Nephron progenitor cell (in vitro differentiated cells): ENCODE measurements around the gene NDUFS3.

Source experiments
- DNase-seq: peaks from one replicate; pipeline ENCODE4 v3.0.0; 2021
- H3K27ac Mint-ChIP-seq: 2 replicates; pipeline ENCODE4 v1.8.0; 2021; ENCODE audit warnings: mild to moderate bottlenecking, moderate library complexity, mixed read lengths
- H3K27me3 Mint-ChIP-seq: 2 replicates; pipeline ENCODE4 v1.8.0; 2021; ENCODE audit warnings: mild to moderate bottlenecking, low read depth, mixed read lengths; ENCODE audit not compliant: poor library complexity
- H3K36me3 Mint-ChIP-seq: 2 replicates; pipeline ENCODE4 v1.8.0; 2021; ENCODE audit warnings: low read depth, mixed read lengths
- H3K4me1 Mint-ChIP-seq: 2 replicates; pipeline ENCODE4 v1.8.0; 2021; ENCODE audit warnings: mixed read lengths
- H3K4me3 Mint-ChIP-seq: 2 replicates; pipeline ENCODE4 v1.8.0; 2021; ENCODE audit warnings: mild to moderate bottlenecking, moderate library complexity, mixed read lengths
- H3K9me3 Mint-ChIP-seq: 2 replicates; pipeline ENCODE4 v1.8.0; 2021; ENCODE audit warnings: mild to moderate bottlenecking, moderate library complexity, mixed read lengths
- TF ChIP-seq, protein P1 (sequence below): fragments of 200-600 bp; sonication (generic); IDR thresholded peaks from 2 replicates; pipeline ENCODE4 v1.5.0; 2021; ENCODE audit warnings: antibody characterized with exemption

The NDUFS3 gene

DNA sequence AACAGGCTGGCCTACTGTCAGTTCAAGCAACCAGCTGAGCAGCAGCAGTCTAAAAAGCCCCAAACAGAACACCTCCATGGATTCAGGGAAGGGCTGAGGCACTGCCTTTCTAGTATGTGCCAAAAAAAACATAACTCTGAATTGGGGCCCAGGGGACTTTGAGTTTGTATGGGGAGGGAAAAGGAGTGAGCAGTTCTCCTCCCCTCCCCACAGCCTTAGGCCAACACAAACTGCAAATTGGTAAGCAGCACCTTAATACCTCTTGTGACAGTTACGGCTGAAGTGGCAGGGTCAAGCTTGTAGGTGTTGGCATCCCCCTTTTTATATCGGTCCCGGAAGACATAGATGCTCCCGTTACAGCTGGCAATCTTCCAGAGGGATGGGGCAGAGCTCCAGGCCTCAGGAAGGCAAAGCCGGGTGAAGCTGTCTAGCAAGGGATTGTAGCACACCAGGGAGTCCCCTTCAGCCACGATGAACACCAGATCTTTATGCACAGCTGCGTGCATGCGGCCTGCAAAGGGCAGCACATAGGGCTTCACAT, 6.1 kb upstream of the NDUFS3 start:
- TF ChIP-seq, protein P1, sequence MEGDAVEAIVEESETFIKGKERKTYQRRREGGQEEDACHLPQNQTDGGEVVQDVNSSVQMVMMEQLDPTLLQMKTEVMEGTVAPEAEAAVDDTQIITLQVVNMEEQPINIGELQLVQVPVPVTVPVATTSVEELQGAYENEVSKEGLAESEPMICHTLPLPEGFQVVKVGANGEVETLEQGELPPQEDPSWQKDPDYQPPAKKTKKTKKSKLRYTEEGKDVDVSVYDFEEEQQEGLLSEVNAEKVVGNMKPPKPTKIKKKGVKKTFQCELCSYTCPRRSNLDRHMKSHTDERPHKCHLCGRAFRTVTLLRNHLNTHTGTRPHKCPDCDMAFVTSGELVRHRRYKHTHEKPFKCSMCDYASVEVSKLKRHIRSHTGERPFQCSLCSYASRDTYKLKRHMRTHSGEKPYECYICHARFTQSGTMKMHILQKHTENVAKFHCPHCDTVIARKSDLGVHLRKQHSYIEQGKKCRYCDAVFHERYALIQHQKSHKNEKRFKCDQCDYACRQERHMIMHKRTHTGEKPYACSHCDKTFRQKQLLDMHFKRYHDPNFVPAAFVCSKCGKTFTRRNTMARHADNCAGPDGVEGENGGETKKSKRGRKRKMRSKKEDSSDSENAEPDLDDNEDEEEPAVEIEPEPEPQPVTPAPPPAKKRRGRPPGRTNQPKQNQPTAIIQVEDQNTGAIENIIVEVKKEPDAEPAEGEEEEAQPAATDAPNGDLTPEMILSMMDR = no peak
- H3K9me3 Mint-ChIP-seq = no peaks in the 10 kb centered on the region
- H3K27ac Mint-ChIP-seq = peak overlapping the region; percentile 73
- H3K4me1 Mint-ChIP-seq = peaks cover 10% of the 10 kb centered on the region
- H3K4me3 Mint-ChIP-seq = no peak overlapping the region
- H3K27me3 Mint-ChIP-seq = no peaks in the 10 kb centered on the region
- no peak for DNase-seq
- peaks cover 60% of the 10 kb centered on the region for H3K36me3 Mint-ChIP-seq

DNA sequence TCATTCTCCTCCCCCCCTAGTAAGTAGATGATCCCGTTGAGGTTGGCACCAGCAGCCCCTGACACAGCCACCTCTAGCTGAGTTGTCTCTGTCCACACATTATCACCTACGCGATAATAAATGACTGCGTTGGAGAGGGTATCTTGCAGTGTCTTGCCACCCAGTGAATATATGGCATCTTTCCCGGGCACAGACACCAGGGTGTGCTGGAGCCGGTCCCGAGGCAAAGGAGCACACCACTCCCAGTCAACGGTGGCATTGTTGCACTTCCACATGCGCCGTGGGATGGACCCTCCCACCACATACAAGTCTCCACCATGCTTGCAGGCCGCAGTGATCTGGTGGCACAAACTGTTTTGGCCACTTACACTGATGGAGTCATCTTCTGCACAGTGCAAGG, 5.6 kb upstream of the NDUFS3 start:
- TF ChIP-seq, protein P1 = no peak
- H3K27me3 Mint-ChIP-seq = no peaks in the 10 kb centered on the region
- H3K4me1 Mint-ChIP-seq = peaks cover 16% of the 10 kb centered on the region
- H3K4me3 Mint-ChIP-seq = no peak overlapping the region
- no peak for DNase-seq
- no peak overlapping the region for H3K27ac Mint-ChIP-seq
- H3K9me3 Mint-ChIP-seq = no peaks in the 10 kb centered on the region
- peaks cover 60% of the 10 kb centered on the region for H3K36me3 Mint-ChIP-seq

DNA sequence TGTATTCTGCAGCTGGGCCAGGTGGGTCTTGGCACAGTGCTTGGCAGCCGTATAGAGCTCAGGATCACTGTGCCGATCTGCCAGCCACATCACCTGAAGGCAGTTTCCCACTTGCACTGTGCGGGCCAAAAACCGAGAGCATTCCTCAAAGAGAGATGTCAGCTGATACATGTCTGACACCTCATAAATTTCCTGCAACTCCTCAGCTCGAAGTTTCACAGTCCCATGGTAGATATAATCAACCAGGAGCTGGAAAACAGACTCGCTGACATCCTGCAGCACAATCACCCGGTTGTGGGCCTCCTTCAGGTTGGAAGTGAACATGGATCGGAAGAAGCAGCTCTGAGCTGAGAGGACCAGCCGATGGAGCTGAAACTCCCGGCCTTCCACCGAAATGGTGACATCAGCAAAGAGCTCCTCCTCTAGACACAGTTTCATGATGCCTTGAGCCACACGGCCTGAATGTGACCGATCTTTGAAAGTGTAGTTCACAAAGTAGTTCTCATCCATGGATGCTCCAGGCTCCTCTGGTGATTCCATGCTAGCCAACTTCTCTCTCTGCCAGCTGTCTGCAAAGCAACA, 1.3 kb upstream of the NDUFS3 start:
- H3K4me1 Mint-ChIP-seq = peaks cover 43% of the 10 kb centered on the region
- TF ChIP-seq, protein P1 = no peak
- H3K36me3 Mint-ChIP-seq = peaks cover 62% of the 10 kb centered on the region
- DNase-seq = no peak
- H3K27ac Mint-ChIP-seq = peak overlapping the region; percentile 100
- H3K27me3 Mint-ChIP-seq = no peaks in the 10 kb centered on the region
- H3K4me3 Mint-ChIP-seq = peak overlapping the region; percentile 98
- no peaks in the 10 kb centered on the region for H3K9me3 Mint-ChIP-seq

DNA sequence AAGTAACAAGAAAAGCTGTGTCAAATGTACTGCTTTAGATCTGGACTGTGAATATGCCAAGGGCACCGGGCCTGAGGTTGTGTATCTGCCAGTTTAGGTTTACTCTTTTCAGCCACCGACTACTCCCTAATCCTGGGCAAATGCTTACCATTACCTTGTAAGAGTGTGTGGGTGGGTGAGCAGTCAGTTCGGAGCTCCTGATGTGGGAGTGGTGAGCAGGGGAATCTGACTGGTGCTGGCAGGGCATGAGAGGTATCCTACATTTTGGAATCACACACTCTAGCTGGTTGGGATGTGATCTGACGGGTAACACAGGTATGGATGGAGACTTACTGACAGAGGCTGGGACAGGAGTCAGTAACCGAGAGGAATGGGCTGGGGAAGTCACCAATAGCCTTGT, 5.0 kb downstream of the NDUFS3 start:
- Mint-ChIP-seq H3K9me3 (no peaks in the 10 kb centered on the region), H3K36me3 (peaks cover 50% of the 10 kb centered on the region), H3K4me3 (no peak overlapping the region), H3K27ac (peak overlapping the region; percentile 89), H3K27me3 (peaks cover 2% of the 10 kb centered on the region), H3K4me1 (peaks cover 41% of the 10 kb centered on the region)
- TF ChIP-seq, protein P1 = no peak
- no peak for DNase-seq

DNA sequence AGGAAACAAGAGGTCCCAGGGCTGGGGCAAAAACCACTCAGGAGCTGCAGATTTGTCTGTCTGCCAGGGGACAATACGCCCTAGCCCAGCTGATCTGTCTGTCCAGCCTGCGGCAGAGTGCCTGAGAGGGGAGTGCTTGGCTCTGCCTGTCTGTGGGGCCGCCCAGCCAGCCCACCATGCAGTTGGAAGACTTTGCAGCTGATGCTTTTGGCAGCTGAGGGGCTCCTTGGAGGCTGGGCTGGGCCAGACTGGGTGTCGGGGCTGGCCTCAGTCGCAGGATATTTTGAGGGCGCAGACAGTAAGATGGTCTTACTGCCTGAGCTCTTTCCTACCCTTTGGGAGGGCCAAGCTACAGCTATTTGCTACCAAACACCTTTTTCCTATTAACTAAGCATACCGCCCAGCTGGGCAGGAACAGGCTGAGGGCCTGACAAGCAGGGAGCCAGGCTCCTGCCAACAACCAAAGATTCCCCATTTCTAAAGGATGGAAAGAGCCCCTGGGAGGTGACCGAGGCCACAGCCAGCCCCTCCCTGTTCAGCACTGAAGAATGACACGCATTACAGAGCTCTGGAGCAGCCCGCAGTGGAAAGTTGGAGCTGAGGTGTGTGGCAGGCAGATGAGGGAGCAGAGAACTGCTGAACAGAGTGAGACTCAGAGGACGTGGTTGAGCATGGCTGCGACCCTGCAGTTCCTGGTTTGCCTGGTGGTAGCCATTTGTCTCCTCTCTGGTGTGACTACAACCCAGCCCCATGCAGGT, 7.4 kb downstream of the NDUFS3 start, which contains the start of gene FAM180B:
Gene FAM180B (plus strand): TSS at position 581 of the 758 bp plus-strand sequence. CDS start 91 bp downstream, at position 672.
- peaks cover 28% of the 10 kb centered on the region for H3K4me1 Mint-ChIP-seq
- peaks cover 3% of the 10 kb centered on the region for H3K27me3 Mint-ChIP-seq
- H3K36me3 Mint-ChIP-seq = peaks cover 50% of the 10 kb centered on the region
- TF ChIP-seq, protein P1 = no peak
- H3K27ac Mint-ChIP-seq = peak within 1 kb of the TSS; percentile 69
- DNase-seq = no peak
- H3K9me3 Mint-ChIP-seq = no peaks in the 10 kb centered on the region
- no peak within 1 kb of the TSS for H3K4me3 Mint-ChIP-seq
